Progenitor cell of endocrine pancreas (in vitro differentiated cells): Measurements from ENCODE around the gene CCDC60. TPM values are rescaled to one million over a fixed set of nuclear protein-coding genes. Genes with fewer than 3 reads are reported as not detected.
A peak's percentile ranks its signal among the peaks of the same experiment; 100 is the strongest.

Experiments used
- DNase-seq: peaks from one replicate; pipeline ENCODE4 v3.0.0; 2021; ENCODE audit warnings: low spot score; ENCODE audit not compliant: unreplicated experiment
- H3K27ac Mint-ChIP-seq: 2 replicates; pipeline ENCODE4 v1.8.0; 2021; ENCODE audit warnings: mild to moderate bottlenecking, moderate library complexity, mixed read lengths
- H3K27me3 Mint-ChIP-seq: 2 replicates; pipeline ENCODE4 v1.8.0; 2021; ENCODE audit warnings: mixed read lengths
- H3K36me3 Mint-ChIP-seq: 2 replicates; pipeline ENCODE4 v1.8.0; 2022; ENCODE audit warnings: mixed read lengths; ENCODE audit not compliant: insufficient read depth
- H3K4me1 Mint-ChIP-seq: 2 replicates; pipeline ENCODE4 v1.8.0; 2021; ENCODE audit warnings: low read depth, mixed read lengths
- H3K4me3 Mint-ChIP-seq: 2 replicates; pipeline ENCODE4 v1.8.0; 2021; ENCODE audit warnings: low read depth, mild to moderate bottlenecking, moderate library complexity, mixed read lengths
- H3K9me3 Mint-ChIP-seq: 2 replicates; pipeline ENCODE4 v1.8.0; 2021; ENCODE audit warnings: low read depth, mixed read lengths
- CTCF ChIP-seq: fragments of 200-600 bp; sonication (generic); IDR thresholded peaks from one replicate; pipeline ENCODE4 v1.5.0; 2021; ENCODE audit warnings: antibody characterized with exemption, mild to moderate bottlenecking; ENCODE audit not compliant: unreplicated experiment
- total RNA-seq: library from RNA; stranded (reverse); gene quantifications from 2 replicates; pipeline ENCODE4 v1.2.1, GENCODE V29; 2021

CCDC60 gene
- total RNA-seq, 1 donor from 2014 or later, result 23.4 TPM

- H3K36me3 Mint-ChIP-seq, result no peaks in the 10 kb centered on the region
- H3K4me3 Mint-ChIP-seq, result no peak overlapping the region
- peaks cover 31% of the 10 kb centered on the region for H3K4me1 Mint-ChIP-seq
- no peaks in the 10 kb centered on the region for H3K9me3 Mint-ChIP-seq
- H3K27me3 Mint-ChIP-seq, result no peaks in the 10 kb centered on the region
- no peak overlapping the region for H3K27ac Mint-ChIP-seq
- no peak for DNase-seq
- no peak for TF ChIP-seq CTCF
Measured at GRCh38 chr12:119307747-119308146, 26.8 kb upstream of the CCDC60 start.

GRCh38 chr12:119308708-119309456 lies 25.6 kb upstream of the CCDC60 start:
- H3K9me3 Mint-ChIP-seq, result no peaks in the 10 kb centered on the region
- peak overlapping the region; percentile 89 for H3K27ac Mint-ChIP-seq
- no peak for DNase-seq
- no peaks in the 10 kb centered on the region for H3K36me3 Mint-ChIP-seq
- TF ChIP-seq CTCF, result no peak
- H3K27me3 Mint-ChIP-seq, result no peaks in the 10 kb centered on the region
- H3K4me1 Mint-ChIP-seq, result peaks cover 30% of the 10 kb centered on the region
- no peak overlapping the region for H3K4me3 Mint-ChIP-seq

- Mint-ChIP-seq H3K4me3 (no peak overlapping the region), H3K4me1 (peaks cover 22% of the 10 kb centered on the region), H3K9me3 (peaks cover 8% of the 10 kb centered on the region), H3K36me3 (no peaks in the 10 kb centered on the region), H3K27me3 (no peaks in the 10 kb centered on the region), H3K27ac (no peak overlapping the region)
- TF ChIP-seq CTCF, result no peak
- DNase-seq, result no peak
Measured at GRCh38 chr12:119311878-119312277, 22.7 kb upstream of the CCDC60 start.

- Mint-ChIP-seq H3K4me3 (no peak overlapping the region), H3K36me3 (no peaks in the 10 kb centered on the region), H3K9me3 (peaks cover 8% of the 10 kb centered on the region), H3K27ac (peak overlapping the region; percentile 61), H3K27me3 (no peaks in the 10 kb centered on the region), H3K4me1 (peaks cover 22% of the 10 kb centered on the region)
- no peak for DNase-seq
- no peak for TF ChIP-seq CTCF
Measured at GRCh38 chr12:119312904-119313303, 21.6 kb upstream of the CCDC60 start.

GRCh38 chr12:119314290-119314689 lies 20.2 kb upstream of the CCDC60 start:
- H3K9me3 Mint-ChIP-seq, result peaks cover 8% of the 10 kb centered on the region
- H3K4me3 Mint-ChIP-seq, result no peak overlapping the region
- H3K27me3 Mint-ChIP-seq, result no peaks in the 10 kb centered on the region
- H3K36me3 Mint-ChIP-seq, result no peaks in the 10 kb centered on the region
- DNase-seq, result no peak
- no peak for TF ChIP-seq CTCF
- H3K27ac Mint-ChIP-seq, result no peak overlapping the region
- H3K4me1 Mint-ChIP-seq, result peaks cover 16% of the 10 kb centered on the region
